ENCODE data around the gene SLC7A7.
"Not testable (repeated sequence)": the region's sequence is repeated elsewhere in the genome, so short reads cannot be mapped to it uniquely, and the experiment has no call there.

SLC7A7 gene

DNA sequence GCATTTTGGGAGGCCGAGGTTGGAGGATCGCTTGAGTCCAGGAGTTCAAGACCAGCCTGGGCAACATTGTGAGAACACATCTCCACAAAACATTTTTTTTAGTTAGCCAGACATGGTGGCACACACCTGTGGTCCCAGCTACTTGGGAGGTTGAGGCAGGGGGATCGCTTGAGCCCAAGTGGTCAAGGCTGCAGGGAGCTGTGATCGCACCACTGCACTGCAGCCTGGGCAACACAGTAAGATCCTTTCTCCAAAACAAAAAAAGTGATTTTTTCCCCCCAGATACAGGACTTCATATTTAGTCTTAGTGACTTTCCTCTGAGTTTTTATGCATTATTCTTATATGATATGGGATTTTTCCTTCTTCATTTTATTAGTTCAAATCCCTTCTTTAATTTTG is 28.6 kb downstream of the SLC7A7 start:
- DNase-seq (ENCODE audit: low read depth): no peak

DNA sequence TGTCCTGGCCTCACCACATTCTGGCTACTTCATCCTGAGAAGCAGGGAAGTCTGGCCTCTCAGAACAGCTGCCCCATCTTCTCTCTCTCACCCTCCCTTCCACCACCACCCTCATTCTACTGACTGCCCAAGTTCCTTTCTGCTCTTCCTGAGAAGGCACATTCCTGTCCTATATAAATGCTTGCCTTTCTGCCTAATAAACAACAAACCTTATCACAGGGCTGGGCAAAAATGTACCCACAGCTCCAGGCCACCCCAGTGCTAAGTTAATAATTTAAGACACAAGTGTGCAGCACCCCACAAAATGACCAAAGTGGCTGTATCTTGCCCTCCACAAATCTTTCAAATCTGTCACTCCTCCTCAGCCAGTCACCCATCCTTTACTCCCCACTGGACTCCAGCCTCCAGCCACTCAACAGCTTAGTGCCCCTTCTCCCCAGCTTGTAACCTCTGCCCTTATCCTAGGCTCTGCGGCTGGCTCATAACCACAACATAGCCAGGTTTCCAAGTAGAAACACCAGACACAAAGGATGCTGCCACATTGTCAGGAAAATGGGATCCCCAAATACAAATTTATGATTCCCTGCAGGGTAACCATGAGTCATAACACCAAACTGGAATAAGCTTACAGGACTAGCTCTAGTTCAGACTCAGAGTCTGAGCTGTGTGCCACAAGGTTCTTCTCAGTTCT is 33.8 kb downstream of the SLC7A7 start:
- no peak for DNase-seq (ENCODE audit: low read depth)

- DNase-seq (ENCODE audit: low read depth): no peak
Observed at GRCh38 chr14:22780941-22781300, 34.3 kb downstream of the SLC7A7 start.

DNA sequence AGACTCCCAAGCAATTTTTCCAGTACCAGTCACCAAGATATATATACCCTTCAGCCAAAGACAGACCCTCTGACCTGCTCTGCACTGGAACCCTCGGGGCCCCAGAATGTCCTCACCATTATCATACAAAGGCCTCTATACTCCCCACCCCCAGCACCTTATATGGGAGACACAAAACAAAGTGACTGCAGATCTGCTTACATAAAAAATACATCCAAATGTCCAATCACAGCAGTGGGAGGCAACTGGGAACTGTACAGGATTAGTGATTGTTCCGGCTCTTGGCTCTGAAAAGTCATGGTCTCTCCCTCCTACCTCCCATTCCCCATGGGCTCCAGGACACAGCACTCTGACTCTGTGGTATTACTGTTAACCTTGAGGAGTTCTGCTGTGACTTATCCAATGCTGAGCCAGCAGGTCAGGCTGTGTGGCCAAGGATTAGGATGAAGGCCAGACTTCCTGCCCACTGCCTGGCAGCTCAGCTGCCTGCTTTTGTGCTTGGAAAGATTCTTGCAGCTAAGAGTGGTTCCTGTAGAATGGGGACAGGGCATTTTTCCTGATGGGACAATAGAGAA is 35.0 kb downstream of the SLC7A7 start:
- DNase-seq (ENCODE audit: low read depth): no peak

DNA sequence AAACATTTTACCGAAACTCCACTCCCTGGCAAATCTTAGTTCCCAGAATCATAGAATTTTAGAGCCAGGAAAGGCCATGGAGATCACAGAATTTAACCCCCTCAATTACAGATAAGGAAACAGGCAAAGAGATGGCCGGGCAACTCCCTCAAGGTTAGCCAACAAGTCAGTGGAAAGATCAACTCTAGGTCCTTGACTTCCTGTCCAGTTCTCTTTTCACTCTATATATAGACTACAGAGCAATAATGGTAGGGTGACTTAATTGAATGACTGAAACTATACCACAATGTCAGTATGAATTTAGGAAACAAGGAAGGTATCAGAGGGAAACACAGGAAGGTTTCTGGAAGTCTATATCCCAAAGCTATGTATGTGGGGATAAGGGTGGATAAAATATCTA is 37.2 kb downstream of the SLC7A7 start:
- no peak for DNase-seq (ENCODE audit: low read depth)

DNA sequence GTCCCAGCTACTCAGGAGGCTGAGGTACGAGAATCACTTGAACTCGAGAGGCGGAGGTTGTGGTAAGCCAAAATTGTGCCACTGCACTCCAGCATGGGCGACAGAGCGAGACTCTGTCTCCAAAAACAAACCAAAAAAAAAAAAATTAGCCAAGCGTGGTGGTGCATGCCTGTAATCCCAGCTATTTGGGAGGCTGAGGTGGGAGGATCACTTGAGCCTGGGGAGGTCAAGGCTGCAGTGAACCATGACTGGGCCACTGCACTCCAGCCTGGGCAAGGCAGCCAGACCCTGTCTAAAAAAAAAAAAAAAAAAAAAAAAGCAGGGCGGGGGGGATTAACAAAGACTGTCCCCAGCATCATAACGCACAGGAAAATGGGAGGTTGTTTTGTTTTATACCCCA is 38.4 kb downstream of the SLC7A7 start:
- DNase-seq (ENCODE audit: low read depth): not testable (repeated sequence)

GRCh38 chr14:22776215-22776614 is 39.0 kb downstream of the SLC7A7 start:
- no peak for DNase-seq (ENCODE audit: low read depth)

DNA sequence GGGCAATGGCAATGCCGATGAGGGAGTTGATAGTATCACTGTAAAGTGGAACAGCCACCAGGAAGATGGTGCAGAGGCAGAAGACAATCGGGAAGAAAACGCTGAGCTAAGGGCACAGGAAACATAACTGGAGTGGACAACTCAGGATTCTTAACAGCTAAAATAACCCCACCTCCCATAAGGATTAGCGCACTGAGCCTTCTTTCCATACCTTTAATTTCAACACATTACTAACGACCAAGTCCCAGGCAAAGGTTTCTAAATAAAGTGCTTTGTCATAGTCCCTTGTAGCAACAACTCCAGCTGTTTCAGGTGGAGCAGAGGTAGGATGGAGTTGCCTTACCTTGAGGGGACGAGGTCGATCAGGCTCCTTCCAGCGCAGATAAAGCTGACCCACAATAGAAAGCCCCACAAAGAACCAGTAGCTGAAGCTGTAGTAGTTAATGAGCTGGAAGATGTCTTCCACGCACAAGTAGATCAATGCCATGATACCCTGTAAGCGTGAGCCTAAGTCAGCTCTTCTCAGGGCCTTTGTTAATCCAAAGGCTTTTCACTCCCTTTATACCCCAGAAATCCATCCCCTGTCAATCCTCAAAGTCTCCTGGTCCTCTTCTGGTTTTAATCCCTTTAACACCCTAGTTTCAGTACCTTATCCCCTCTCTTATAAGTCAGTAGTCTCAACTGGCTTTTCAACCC is 41.1 kb downstream of the SLC7A7 start:
- no peak for DNase-seq (ENCODE audit: low read depth)

- DNase-seq (ENCODE audit: low read depth): no peak
Observed at GRCh38 chr14:22773162-22774010, 41.8 kb downstream of the SLC7A7 start.

DNA sequence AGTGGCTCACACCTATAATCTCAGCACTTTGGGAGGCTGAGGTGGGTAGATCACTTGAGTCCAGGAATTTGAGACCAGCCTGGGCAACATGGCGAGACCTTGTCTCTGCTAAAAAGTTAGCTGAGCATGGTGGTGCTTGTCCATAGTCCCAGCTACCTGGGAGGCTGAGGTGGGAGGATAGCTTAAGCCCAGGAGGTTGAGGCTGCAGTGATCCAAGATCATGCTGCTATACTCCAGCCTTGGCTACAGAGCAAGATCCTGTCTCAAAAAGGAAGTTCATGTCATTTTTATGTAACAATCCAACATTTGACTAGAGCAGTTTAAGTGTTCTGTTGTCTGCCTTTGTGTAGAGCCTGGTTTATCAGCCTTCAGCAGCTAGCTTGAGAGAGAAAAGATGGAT is 42.5 kb downstream of the SLC7A7 start:
- no peak for DNase-seq (ENCODE audit: low read depth)

DNA sequence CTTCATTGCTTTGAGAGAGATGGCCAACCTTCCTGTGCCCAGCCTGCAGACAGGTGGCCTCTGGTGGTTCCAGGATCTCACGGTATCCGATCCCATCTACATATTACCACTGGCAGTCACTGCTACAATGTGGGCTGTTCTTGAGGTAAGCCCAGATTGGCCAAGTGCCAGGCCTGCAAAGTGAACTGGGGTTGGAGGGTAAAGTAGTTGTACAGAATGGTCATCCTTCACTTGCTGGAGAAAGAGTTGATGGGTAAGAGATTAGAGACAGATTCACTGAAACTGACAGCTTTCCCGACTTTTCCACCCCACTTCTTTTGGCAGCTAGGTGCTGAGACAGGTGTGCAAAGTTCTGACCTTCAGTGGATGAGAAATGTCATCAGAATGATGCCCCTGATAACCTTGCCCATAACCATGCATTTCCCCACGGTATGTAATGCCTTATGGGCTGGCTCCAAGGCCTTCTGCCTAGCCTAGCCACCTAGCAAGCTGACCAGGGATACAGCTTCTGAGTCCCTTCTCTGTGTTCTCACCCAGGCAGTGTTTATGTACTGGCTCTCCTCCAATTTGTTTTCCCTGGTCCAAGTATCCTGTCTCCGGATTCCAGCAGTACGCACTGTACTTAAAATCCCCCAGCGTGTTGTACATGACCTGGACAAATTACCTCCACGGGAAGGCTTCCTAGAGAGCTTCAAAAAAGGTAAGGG is 44.6 kb downstream of the SLC7A7 start:
- DNase-seq (ENCODE audit: low read depth): no peak

GRCh38 chr14:22769369-22769768 is 45.9 kb downstream of the SLC7A7 start:
- DNase-seq (ENCODE audit: low read depth): no peak

- DNase-seq (ENCODE audit: low read depth): no peak
Observed at GRCh38 chr14:22768947-22769346, 46.3 kb downstream of the SLC7A7 start.

DNA sequence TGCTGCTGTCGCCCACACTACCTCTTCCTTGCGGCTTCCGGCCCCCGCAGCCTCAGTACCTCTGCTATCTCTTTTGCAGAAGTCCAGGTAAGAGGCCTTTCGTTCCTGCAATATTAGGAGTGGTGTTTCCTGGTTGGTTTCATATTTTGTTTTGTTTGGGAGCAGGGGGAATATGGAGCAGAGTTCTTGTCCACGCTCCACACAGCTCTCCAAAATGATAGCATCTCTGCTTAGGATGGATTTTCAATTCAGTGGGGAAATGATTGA is 48.0 kb downstream of the SLC7A7 start:
- DNase-seq (ENCODE audit: low read depth): no peak

- peak; percentile 96 for DNase-seq (ENCODE audit: low read depth)
Observed at GRCh38 chr14:22766457-22767322, 48.5 kb downstream of the SLC7A7 start, which contains the start of gene OXA1L. OXA1L (plus strand) TSS chr14:22766688; CDS start chr14:22766702, 14 bp downstream.

DNA sequence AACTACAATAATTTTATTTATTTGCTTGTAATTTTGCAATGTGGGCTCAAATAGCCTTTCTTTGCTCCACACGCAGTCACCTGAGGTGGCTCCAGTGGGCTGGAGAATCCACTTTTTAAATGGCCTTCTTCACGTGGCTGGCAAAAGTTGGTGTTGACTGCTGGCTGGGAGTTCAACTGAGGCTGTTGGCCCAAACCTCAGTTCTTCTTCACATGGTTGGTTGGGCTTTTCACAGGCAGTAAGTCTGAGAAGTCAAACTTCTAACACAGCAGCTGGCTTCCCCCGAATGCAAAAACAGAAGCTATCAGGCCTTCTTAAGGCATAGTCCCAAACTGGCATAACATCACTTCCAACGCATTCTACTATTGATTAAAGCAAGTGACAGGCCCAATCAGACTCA is 50.9 kb downstream of the SLC7A7 start:
- no peak for DNase-seq (ENCODE audit: low read depth)

GRCh38 chr14:22761734-22762133 is 53.5 kb downstream of the SLC7A7 start:
- no peak for DNase-seq (ENCODE audit: low read depth)

DNA sequence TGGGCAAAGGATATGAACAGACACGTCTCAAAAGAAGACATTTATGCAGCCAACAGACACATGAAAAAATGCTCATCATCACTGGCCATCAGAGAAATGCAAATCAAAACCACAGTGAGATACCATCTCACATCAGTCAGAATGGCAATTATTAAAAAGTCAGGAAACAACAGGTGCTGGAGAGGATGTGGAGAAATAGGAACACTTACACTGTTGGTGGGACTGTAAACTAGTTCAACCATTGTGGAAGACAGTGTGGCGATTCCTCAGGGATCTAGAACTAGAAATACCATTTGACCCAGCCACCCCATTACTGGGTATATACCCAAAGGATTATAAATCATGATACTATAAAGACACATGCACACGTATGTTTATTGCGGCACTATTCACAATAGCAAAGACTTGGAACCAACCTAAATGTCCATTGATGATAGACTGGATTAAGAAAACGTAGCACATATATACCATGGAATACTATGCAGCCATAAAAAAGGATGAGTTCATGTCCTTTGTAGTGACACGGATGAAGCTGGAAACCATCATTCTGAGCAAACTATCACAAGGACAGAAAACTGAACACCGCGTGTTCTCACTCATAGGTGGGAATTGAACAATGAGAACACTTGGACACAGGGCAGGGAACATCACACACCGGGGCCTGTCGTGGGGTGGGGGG is 57.1 kb downstream of the SLC7A7 start:
- DNase-seq (ENCODE audit: low read depth): not testable (repeated sequence)

DNA sequence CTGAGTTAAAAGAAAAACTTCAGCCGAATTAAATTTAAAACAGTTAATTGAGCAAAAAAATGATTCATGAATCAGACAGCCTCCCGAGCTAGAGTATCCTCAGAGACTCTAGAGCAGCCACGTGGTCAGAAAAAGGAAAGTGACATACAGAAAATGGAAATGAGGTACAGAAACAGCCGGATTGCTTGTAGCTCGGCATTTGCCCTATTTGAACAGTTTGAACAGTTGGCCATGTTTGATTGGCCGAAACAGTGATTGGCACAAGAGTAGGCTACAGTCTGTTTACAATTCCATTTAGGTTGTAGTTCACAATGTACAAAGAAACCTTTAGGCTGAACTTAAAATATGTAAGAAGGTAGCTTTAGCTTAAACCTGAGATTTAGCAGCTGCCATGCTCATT is 61.6 kb downstream of the SLC7A7 start:
- no peak for DNase-seq (ENCODE audit: low read depth)

- no peak for DNase-seq (ENCODE audit: low read depth)
Observed at GRCh38 chr14:22752422-22752821, 62.8 kb downstream of the SLC7A7 start.

GRCh38 chr14:22748631-22749068 is 66.6 kb downstream of the SLC7A7 start:
- DNase-seq (ENCODE audit: low read depth): no peak
